Activated CD4-positive, CD25-positive, alpha-beta regulatory T cell treated with anti-CD3 and anti-CD28 coated beads, Interleukin-2, amount 50 U/mL, for 16 hours (primary cell): ENCODE results near the gene NDOR1.
A peak's percentile ranks its signal among the peaks of the same experiment; 100 is the strongest.

Experiments used
- DNase-seq: peaks from one replicate; pipeline ENCODE4 v3.0.0-alpha.2; 2020; ENCODE audit warnings: low read depth, low spot score

The NDOR1 gene

GRCh38 chr9:137219757-137220316 is 14.3 kb downstream of the NDOR1 start:
- no peak for DNase-seq

- no peak for DNase-seq
Measured at GRCh38 chr9:137220317-137221094, 15.0 kb downstream of the NDOR1 start.

GRCh38 chr9:137221095-137221505 is 15.6 kb downstream of the NDOR1 start:
- DNase-seq, result no peak

- DNase-seq, result no peak
Measured at GRCh38 chr9:137221506-137222111, 16.1 kb downstream of the NDOR1 start.

GRCh38 chr9:137222190-137223077 is 16.9 kb downstream of the NDOR1 start, which contains the start of gene RNF208:
RNF208 (minus strand) TSS chr9:137222240; CDS start chr9:137221212, 1,028 bp downstream.
- no peak for DNase-seq

- DNase-seq, result peak; percentile 99
Measured at GRCh38 chr9:137223078-137223970, 17.8 kb downstream of the NDOR1 start.

- DNase-seq, result no peak
Measured at GRCh38 chr9:137224830-137225694, 19.6 kb downstream of the NDOR1 start, which contains the start of gene CYSRT1. CYSRT1 (plus strand) TSS chr9:137225174; CDS start chr9:137225622, 448 bp downstream.

GRCh38 chr9:137225699-137226331 is 20.3 kb downstream of the NDOR1 start:
- no peak for DNase-seq

GRCh38 chr9:137226338-137227053 is 21.0 kb downstream of the NDOR1 start:
- DNase-seq, result no peak

GRCh38 chr9:137227054-137227852 is 21.8 kb downstream of the NDOR1 start, which contains the start of gene RNF224:
RNF224 (plus strand) TSS chr9:137227502; CDS start chr9:137228336, 834 bp downstream.
- DNase-seq, result peak; percentile 66

GRCh38 chr9:137227853-137228505 is 22.5 kb downstream of the NDOR1 start:
- no peak for DNase-seq

GRCh38 chr9:137228506-137228967 is 23.0 kb downstream of the NDOR1 start:
- no peak for DNase-seq

GRCh38 chr9:137228968-137229896 is 23.7 kb downstream of the NDOR1 start:
- no peak for DNase-seq

GRCh38 chr9:137229903-137230704 is 24.6 kb downstream of the NDOR1 start:
- DNase-seq, result no peak
